ENCODE data around the gene C7orf57. TPM values are rescaled to one million over a fixed set of nuclear protein-coding genes. Genes with fewer than 3 reads are reported as not detected.

C7orf57 gene
- total and polyA plus RNA-seq, 12 donors = 0.24 TPM; not detected in 11

- Histone ChIP-seq H3K9me3 (no peaks in the 10 kb centered on the region), H3K36me3 (no peaks in the 10 kb centered on the region), H3K4me1 (no peaks in the 10 kb centered on the region), H3K27ac (no peak overlapping the region), H3K27me3 (peaks cover 0 to 11% (median 1%) of the 10 kb centered on the region in 7 donors), H3K4me3 (no peak overlapping the region)
- WGBS, 2 donors = 70 to 71% methylated on average over 3 of the region's 3 CpGs
- no peak for TF ChIP-seq CTCF (IDR thresholded peaks at IDR 0.05)
- DNase-seq (no peak), ATAC-seq (no peak)
- intact Hi-C loops (cut with DNase I) = no loop called here
Measured at GRCh38 chr7:48041653-48041970, 6.3 kb downstream of the C7orf57 start.

GRCh38 chr7:48042216-48042615 lies 6.9 kb downstream of the C7orf57 start:
- Histone ChIP-seq H3K9me3 (no peaks in the 10 kb centered on the region), H3K36me3 (no peaks in the 10 kb centered on the region), H3K27ac (no peak overlapping the region), H3K4me3 (no peak overlapping the region), H3K4me1 (no peaks in the 10 kb centered on the region), H3K27me3 (peaks cover 0 to 5% (median 0%) of the 10 kb centered on the region in 7 donors)
- no peak for ATAC-seq
- WGBS, 2 donors = 49 to 71% methylated on average over 3 of the region's 3 CpGs
- DNase-seq = no peak
- no peak for TF ChIP-seq CTCF (IDR thresholded peaks at IDR 0.05)
- intact Hi-C loops (cut with DNase I) = no loop called here

- 58 to 73% methylated on average over 3 of the region's 3 CpGs for WGBS, 2 donors
- Histone ChIP-seq H3K4me3 (no peak overlapping the region), H3K36me3 (no peaks in the 10 kb centered on the region), H3K27ac (no peak overlapping the region), H3K9me3 (no peaks in the 10 kb centered on the region), H3K27me3 (peaks cover 0 to under 1% (median 0%) of the 10 kb centered on the region in 7 donors), H3K4me1 (no peaks in the 10 kb centered on the region)
- no peak for DNase-seq
- TF ChIP-seq CTCF (IDR thresholded peaks at IDR 0.05) = no peak
- ATAC-seq = peak in 1 of 8 donors; percentile 34
- intact Hi-C loops (cut with DNase I) = no loop called here
Measured at GRCh38 chr7:48042636-48043035, 7.3 kb downstream of the C7orf57 start.

GRCh38 chr7:48045195-48045765 lies 9.9 kb downstream of the C7orf57 start:
- Histone ChIP-seq H3K9me3 (no peaks in the 10 kb centered on the region), H3K36me3 (no peaks in the 10 kb centered on the region), H3K27ac (no peak overlapping the region), H3K4me1 (no peaks in the 10 kb centered on the region), H3K27me3 (peaks cover 0 to 5% (median 0%) of the 10 kb centered on the region in 7 donors), H3K4me3 (no peak overlapping the region)
- intact Hi-C loops (cut with DNase I) = no loop called here
- no peak for ATAC-seq
- DNase-seq = no peak
- TF ChIP-seq CTCF (IDR thresholded peaks at IDR 0.05) = no peak
- WGBS, 2 donors = 81 to 88% methylated on average over 9 of the region's 9 CpGs

Measured in heart right ventricle (tissue), 16 donors.